Measurements from ENCODE around the gene MIER2. TPM values are rescaled to one million over a fixed set of nuclear protein-coding genes. Genes with fewer than 3 reads are reported as not detected.

The MIER2 gene
- total and polyA plus RNA-seq, 2 donors from 2014 or later, result 18.4 to 23.4 TPM

DNA sequence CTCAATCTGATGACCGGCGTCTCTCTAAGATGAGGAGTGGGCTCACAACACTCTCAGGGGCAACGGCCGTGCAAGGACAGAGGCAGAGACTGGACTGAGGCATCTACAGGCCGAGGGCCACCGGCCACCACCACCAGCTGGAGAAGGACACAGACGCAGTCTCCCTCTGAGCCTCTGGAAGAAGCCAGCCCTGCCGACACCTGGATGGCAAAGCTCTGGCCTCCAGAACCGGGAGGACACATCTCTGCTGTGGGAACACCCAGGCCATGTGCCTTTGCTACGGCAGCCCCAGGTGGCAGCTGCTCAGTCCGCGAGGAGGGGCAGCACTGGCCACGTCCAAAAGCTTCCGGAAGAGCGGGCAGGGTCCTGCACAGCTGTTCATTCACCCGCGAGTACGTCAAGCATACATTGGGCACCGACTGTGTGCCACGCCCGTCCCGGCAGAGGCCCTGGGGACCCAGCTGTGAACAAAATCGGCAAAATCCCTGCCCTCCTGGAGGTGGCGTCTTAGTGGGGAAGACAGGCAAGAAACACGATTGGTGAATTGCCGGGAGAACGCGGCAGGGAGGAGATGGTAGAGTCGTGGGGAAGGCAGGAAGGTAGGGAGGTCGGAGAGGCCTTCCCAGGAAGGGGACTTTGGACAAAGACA, 47.3 kb upstream of the MIER2 start:
- Histone ChIP-seq H3K27ac (ENCODE audit: low read depth in 2 of 2, low read length in 2 of 2) (no peak overlapping the region), H3K9ac (ENCODE audit: low read length in 3 of 3) (no peak overlapping the region), H3K4me1 (ENCODE audit: control insufficient read depth in 2 of 3, insufficient read depth in 2 of 3, low read depth in 1 of 3, low read length in 3 of 3) (no peaks in the 10 kb centered on the region), H3K9me3 (ENCODE audit: control insufficient read depth in 2 of 3, insufficient read depth in 1 of 3, low read length in 3 of 3) (no peaks in the 10 kb centered on the region), H3K27me3 (ENCODE audit: control insufficient read depth, insufficient read depth, low read length) (no peaks in the 10 kb centered on the region), H3K4me3 (ENCODE audit: low read length in 3 of 3) (no peak overlapping the region), H3K36me3 (ENCODE audit: control insufficient read depth in 2 of 3, insufficient read depth in 3 of 3, low read length in 3 of 3) (no peaks in the 10 kb centered on the region)
- DNase-seq (no peak), FAIRE-seq (no peak)
- TF ChIP-seq, protein P1, sequence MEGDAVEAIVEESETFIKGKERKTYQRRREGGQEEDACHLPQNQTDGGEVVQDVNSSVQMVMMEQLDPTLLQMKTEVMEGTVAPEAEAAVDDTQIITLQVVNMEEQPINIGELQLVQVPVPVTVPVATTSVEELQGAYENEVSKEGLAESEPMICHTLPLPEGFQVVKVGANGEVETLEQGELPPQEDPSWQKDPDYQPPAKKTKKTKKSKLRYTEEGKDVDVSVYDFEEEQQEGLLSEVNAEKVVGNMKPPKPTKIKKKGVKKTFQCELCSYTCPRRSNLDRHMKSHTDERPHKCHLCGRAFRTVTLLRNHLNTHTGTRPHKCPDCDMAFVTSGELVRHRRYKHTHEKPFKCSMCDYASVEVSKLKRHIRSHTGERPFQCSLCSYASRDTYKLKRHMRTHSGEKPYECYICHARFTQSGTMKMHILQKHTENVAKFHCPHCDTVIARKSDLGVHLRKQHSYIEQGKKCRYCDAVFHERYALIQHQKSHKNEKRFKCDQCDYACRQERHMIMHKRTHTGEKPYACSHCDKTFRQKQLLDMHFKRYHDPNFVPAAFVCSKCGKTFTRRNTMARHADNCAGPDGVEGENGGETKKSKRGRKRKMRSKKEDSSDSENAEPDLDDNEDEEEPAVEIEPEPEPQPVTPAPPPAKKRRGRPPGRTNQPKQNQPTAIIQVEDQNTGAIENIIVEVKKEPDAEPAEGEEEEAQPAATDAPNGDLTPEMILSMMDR (IDR thresholded peaks at IDR 0.05; ENCODE audit: borderline replicate concordance, extremely low read depth, insufficient read depth), result no peak
- intact Hi-C loops (cut with DNase I), result no loop called here

GRCh38 chr19:391207-391557, 46.6 kb upstream of the MIER2 start:
- H3K4me1 ChIP-seq (ENCODE audit: control insufficient read depth in 2 of 3, insufficient read depth in 2 of 3, low read depth in 1 of 3, low read length in 3 of 3), result no peaks in the 10 kb centered on the region
- H3K27ac ChIP-seq (ENCODE audit: low read depth in 2 of 2, low read length in 2 of 2), result no peak overlapping the region
- H3K9me3 ChIP-seq (ENCODE audit: control insufficient read depth in 2 of 3, insufficient read depth in 1 of 3, low read length in 3 of 3), result no peaks in the 10 kb centered on the region
- no peak overlapping the region for H3K9ac ChIP-seq (ENCODE audit: low read length in 3 of 3)
- no peak overlapping the region for H3K4me3 ChIP-seq (ENCODE audit: low read length in 3 of 3)
- DNase-seq, result no peak
- TF ChIP-seq, protein P1 (IDR thresholded peaks at IDR 0.05; ENCODE audit: borderline replicate concordance, extremely low read depth, insufficient read depth), result no peak
- intact Hi-C loops (cut with DNase I), result no loop called here
- no peaks in the 10 kb centered on the region for H3K36me3 ChIP-seq (ENCODE audit: control insufficient read depth in 2 of 3, insufficient read depth in 3 of 3, low read length in 3 of 3)
- no peak for FAIRE-seq
- no peaks in the 10 kb centered on the region for H3K27me3 ChIP-seq (ENCODE audit: control insufficient read depth, insufficient read depth, low read length)

DNA sequence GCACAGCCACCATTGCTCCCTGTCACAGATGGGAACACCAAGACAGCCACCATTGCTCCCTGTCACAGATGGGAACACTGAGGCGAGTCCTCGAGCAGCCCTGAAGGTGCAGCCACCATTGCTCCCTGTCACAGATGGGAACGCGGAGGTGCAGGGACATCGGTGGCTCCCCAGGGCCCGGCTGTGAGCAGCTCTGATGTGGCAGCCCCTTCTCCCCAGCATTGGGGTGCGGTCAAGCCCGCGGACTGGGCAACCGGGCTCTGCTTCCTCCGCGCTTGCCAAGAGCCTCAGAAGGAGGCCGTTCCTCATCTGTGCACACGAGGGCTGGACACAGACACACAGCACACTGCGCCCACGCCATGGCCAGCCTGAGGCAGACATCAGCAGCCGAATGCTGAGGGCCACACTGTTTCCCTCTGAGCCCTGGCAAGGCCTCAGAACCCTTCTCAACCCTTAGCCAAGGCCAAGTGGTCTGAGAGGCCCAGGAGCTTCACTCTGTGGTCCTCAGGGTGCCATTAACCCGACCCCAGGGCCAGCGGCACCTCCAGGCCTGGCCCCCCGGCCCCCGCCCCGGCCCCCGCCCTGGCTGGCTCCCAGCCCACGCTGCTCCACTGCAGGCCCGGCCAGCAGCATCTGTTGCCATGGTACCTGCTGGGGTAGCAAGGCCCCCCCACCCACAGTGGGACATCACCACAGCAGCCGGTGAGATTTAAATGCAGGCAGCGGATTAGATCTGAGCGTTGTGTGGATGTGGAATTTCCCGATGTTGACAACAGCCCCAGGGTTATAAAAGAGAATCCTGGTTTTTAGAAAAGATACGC, 46.0 kb upstream of the MIER2 start:
- FAIRE-seq, result no peak
- DNase-seq, result peak in 1 of 5 donors; percentile 41
- TF ChIP-seq, protein P1 (IDR thresholded peaks at IDR 0.05; ENCODE audit: borderline replicate concordance, extremely low read depth, insufficient read depth), result no peak

More for the DNA sequence above, 46.0 kb upstream of the MIER2 start:
- no peak overlapping the region for H3K4me3 ChIP-seq (ENCODE audit: low read length in 3 of 3)
- H3K9me3 ChIP-seq (ENCODE audit: control insufficient read depth in 2 of 3, insufficient read depth in 1 of 3, low read length in 3 of 3), result no peaks in the 10 kb centered on the region
- intact Hi-C loops (cut with DNase I), result no loop called here
- no peaks in the 10 kb centered on the region for H3K27me3 ChIP-seq (ENCODE audit: control insufficient read depth, insufficient read depth, low read length)
- H3K9ac ChIP-seq (ENCODE audit: low read length in 3 of 3), result no peak overlapping the region
- no peaks in the 10 kb centered on the region for H3K4me1 ChIP-seq (ENCODE audit: control insufficient read depth in 2 of 3, insufficient read depth in 2 of 3, low read depth in 1 of 3, low read length in 3 of 3)
- H3K27ac ChIP-seq (ENCODE audit: low read depth in 2 of 2, low read length in 2 of 2), result no peak overlapping the region
- no peaks in the 10 kb centered on the region for H3K36me3 ChIP-seq (ENCODE audit: control insufficient read depth in 2 of 3, insufficient read depth in 3 of 3, low read length in 3 of 3)

Measured in kidney (tissue), 14 donors.